Activated CD8-positive, alpha-beta memory T cell treated with anti-CD3 and anti-CD28 coated beads, Interleukin-2, amount 50 U/mL, for 4 hours (primary cell): ENCODE results near the gene BIRC6.
"Not testable (repeated sequence)": the region's sequence is repeated elsewhere in the genome, so short reads cannot be mapped to it uniquely, and the experiment has no call there.

Source experiments
- DNase-seq: peaks from one replicate; pipeline ENCODE4 v3.0.0-alpha.2; 2020

BIRC6 gene

DNA sequence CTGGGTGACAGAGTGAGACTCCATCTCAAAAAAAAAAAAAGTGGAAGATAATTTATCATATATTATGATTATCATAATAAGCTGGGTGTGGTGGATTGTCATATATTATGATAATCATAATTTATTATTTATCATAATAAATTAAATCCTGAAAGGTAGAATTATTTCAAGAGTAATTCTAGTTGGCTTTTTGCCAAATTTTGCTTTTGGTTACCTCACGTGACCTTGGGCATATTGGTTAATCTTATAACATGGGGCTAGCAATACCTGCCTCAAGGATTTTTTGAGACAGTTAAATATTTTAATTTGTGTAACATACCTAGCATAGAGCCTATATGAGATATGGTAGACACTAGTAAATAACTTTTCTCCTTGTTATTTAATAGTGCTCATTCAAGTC, 159.7 kb downstream of the BIRC6 start:
- DNase-seq = no peak

DNA sequence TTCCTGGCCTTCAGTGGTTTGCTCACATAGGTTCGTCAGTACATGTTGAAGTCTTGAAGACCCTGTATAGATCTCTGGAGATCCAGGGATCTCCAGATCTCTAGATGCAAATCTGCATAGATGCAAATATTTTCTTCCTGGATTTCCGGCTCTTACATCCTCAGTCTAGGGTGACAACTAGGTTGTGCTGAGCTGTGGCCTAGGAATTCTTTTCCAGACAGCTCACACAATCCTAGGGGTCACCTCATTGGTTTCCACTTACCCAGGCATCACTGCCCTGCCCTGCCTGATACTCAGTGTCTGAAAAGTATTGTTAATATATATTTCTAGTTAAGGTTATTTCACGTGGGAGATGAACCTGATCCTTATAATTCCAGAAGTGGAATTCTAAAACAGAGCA, 165.9 kb downstream of the BIRC6 start:
- DNase-seq = no peak

DNA sequence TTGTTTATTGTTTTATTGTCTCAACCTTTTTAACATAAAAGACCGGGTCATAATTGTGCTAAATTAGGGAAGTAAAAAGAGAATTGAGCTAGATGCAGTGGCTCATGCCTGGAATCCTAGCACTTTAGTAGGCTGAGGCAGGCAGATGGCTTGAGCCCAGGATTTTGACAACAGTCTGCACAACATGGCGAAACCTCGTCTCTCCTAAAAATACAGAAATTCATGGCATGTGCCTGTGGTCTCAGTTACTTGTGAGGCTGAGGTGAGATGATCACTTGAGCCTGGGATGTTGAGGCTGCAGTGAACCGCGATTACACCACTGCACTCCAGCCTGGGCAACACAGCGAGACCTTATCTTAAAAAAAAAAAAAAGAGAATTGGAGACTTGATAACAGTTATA, 166.9 kb downstream of the BIRC6 start:
- DNase-seq = no peak

DNA sequence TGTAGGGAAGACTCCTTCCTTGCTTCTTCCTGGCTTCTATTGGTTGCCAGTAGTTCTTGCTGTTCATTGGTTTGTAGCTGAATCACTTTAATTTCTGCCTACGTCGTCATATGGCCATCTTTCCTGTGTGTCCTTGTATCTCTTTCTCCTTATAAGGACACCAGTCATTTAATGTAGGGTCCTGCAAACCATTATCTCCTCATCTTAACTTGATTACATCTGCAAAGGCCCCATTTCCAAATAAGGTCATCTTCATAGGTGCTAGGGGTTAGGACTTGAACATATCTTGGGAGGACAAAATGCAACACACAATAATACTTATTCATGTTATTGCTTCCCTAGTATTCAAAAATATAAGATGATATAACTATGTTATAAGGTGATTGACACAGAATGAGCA, 175.5 kb downstream of the BIRC6 start:
- no peak for DNase-seq

DNA sequence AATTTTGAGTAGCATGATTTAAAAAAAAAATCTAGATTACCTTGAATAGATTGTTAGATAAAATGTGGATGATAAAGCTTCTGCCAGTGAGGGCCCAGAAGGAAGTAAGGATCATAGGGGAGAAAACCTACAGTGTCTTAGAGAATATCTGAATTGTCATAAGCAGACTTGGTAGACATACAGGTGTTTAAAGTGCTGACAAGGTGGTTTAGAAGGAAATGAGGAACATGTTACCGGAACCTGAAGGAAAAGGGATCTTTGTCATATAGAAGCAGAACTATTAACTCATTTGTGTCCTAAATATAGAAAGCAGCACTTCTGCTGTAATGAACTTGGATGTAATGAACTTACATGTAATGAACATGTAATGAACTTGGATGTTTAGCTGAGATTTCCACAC, 176.1 kb downstream of the BIRC6 start:
- no peak for DNase-seq

DNA sequence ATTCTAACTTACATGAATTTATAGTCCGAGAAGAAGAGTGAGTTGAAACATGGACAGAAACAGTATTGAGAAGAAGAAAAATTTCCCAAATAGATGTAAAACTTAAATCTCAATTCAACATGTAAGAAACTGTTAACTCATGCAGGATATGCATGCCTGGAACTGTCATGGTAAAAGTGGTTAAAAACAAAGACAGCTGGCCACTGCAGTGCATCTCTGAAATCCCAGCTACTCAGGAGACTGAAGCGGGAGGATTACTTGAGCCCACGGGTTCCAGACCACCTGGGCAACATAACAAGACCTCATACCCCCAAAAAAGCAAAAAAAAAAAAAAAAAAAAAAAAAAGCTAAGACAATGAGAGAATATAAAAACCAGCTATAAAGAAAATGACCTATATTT, 178.0 kb downstream of the BIRC6 start:
- no peak for DNase-seq

DNA sequence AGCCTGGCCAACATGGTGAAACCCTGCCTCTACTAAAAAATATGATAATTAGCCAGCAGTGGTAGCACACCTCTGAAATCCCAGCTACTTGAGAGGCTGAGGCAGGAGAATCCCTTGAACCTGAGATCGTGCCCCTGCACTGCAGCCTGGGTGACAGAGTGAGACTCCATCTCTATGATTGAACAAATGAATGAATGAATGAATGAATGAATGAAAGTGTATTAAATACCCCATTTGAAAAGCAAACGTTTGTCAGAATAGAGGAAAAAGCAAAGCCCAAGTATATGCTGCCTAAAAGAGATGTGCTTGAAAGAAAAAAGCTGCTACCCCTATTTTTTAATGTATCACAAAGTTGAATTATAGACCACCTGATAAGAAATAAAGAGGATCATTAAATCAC, 181.9 kb downstream of the BIRC6 start:
- no peak for DNase-seq

DNA sequence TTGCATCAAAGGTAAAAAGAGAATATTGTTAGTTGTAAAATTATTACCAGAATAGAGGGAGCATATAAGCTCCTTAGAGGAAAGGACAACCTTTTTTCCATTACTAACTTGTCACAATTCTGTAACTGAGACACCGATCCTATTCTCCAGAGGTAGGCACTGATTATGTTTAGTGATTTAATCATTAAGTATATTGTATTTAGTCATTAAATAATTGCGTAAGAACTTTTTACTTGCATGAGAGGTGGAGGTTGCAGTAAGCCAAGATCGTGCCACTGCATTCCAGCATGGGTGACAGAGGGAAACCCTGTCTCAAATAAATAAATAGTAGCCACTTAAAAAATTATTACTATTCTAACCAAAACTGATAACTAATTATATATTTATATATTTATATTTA, 195.7 kb downstream of the BIRC6 start:
- DNase-seq = not testable (repeated sequence)

DNA sequence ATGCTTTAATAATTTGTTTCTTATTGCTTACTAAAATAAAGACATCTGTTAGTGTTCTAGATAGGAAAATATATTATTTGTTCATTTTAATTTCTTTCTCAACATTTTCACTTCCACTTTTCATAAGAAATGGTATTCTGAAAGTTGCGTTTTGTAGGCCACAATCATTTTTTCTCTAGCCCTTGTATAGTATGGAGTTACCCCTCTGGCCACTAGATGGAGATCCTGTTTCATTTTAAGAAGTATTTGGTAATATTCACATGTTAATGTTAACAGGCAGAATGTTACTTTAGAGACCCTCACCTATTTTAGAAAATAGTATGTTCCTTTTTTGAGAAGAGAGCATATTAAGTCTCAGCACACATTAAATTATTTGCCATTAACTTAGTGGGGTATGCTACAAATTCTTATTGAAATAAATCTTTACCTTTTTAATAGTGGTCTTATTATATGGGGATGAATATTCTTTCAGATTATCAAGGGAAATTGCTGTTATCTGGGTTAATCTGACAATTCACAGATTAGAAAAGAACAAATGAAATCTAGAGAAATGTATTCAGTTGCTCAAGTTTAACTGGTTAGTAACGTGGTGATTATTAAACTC, 197.1 kb downstream of the BIRC6 start:
- DNase-seq = no peak

DNA sequence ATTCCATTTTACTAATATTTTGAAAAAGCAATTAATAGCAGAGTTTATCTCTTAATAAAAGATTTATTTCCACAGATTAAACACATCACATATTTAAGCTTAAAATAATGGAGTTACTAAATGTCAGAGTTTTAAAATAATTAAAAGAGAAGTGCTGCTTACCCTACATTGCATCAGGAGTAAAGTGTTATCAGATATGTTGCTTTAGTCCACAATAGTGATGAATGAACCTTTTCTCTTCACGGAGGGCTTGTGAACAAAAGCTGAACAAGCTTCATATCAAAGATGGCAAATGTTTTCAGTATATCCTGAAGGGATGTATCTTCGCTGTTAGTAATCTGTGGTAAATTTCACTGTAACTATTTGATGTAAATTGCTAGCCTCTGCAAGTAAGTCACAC, 201.7 kb downstream of the BIRC6 start:
- no peak for DNase-seq

DNA sequence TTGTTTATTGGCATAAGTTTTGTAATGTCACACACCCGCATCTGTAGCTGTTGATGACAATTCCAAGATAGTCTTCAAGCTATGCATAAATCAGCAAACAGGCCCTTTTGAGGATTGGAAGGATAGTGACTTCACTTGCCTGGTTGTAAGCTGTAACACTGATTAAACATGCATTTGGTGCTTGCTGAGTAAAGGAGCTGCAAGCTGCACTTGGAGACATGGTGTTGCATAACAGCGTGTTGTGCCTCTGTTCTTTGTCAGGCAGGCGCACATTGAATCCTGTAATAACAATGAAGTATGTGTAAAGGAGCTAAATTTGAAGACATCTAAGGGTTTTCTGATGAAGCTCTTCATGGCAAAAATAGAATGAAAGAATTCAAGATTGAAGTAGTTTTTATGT, 202.3 kb downstream of the BIRC6 start:
- no peak for DNase-seq

DNA sequence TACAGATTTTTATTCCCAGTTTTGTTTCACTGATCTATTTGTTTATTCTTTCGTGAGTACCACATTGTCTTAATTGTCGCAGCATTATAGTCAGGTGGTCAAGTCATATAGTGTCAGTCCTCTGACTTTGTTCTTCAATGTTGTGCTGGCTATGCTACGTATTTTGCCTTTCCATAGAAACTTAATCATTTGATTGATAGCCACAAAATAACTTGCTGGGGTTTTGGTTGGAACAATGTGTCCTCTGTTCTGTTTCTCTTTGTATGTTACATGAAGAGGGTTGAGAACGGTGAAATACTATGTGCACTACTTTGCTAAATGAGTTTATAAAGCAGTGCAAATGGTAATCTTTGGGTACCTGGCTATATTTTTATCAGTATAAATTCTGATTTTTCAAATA, 206.1 kb downstream of the BIRC6 start:
- no peak for DNase-seq

DNA sequence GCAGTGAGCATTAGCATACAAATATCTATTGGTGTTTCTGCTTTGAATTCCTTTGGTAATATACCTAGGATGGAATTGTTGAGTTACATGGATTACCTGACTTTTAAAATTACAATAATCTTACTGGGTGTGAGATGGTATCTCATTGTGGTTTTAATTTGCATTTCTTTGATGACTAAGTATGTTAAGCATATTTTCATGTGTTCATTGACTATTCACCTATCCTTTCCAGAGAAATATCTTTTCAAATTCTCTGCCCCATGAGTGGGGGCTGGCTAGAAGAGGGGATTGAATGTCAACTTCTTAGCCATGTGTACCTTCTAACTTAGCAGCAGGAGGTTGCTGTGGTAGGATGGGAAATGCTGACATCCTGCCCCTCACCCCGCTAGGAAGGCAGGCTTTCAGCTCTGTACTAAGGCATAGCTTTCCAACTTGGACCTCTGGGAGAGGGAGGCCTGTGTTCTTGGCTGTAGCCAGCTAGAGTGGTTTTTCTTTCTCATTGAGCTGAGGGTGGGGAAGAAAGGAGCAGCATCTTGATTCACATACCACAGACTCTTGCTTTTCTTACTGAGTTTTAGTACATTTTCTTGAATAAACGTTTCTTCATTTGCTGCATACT, 207.7 kb downstream of the BIRC6 start:
- DNase-seq = no peak

DNA sequence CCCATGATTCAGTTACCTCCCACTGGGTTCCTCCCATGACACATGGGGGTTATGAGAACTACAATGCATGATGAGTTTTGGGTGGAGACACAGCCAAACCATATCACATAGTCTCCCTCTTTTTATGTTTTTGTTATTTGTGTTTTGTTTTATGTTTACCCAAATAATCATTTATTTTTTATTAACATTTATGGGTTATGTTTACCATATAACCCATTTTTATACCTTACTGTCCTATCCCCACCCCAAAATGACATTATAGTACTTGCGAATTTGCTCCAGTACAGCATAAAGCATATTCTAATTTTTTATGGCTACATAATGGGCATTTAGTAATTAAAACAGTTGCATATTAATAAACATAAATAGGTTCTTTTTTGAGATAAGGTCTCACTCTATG, 209.1 kb downstream of the BIRC6 start:
- no peak for DNase-seq

DNA sequence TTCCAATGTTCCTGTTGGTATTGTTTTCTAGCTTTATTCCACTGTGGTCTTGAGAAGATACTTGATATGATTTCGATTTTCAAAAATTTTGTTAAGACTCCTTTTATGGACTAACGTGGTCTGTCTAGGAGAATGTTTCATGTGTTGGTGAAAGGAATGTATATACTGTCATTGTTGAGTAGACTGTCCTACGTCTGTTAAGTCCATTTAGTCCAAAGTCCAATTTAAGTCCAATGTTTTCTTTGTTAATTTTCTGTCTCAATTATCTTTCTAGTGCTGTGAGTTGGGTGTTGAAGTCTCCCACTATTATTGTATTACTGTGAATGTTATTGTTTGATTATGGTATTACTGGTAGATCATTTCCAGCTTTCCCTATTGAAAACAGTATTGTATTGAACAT, 215.2 kb downstream of the BIRC6 start:
- no peak for DNase-seq

DNA sequence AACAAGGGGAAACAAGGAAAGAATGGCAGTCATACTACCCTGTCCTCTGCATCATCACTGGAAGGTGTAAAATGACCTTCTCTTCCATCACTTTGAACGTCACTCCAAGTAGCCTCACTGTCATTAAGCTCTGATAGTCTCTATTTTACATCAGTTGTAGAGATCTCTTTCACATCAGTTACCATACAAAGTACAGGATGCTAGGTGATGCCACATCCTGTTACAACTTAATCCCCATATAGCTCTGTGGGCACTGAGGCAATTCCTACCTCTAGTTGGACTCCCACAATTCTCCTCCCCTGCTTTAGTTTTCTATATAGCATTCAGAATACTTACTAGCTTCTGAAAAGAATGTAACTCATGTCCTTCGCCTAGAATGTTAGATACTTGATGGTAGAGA, 215.9 kb downstream of the BIRC6 start:
- no peak for DNase-seq

DNA sequence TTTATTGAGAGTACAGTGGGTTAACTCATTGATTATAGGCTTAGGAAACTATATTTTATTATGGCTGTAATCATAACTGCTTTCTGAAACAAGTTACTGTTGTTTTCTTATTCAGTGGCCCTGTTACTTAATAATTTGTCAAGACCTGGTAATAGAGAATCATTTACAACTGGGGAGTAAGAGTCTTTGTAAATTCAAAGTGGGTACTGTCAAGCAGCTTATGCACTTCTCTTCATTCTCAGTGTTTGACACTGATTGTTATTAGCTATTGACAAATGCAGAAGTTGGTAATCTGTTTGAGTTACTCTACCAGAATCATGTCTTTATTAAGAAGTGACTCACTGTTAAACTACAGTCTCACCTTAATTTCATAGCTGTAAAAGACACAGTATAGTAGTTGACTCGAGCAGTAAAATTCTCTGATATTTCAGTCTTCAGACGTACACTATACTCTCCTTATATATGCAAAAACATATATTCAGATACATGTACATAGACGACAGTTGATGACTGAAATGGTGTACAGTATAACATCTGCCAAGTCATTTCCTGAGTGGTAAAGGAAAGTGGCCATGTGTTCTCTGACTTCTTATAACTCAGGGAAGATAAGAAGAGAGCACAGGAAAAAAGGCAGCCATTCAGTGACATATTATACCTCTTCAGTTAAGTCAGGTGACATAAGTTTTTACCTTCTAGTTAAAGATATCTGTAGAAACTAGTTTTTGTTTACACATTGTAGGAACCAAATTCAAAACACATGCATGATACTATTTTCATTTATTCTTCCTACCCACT, 235.0 kb downstream of the BIRC6 start:
- DNase-seq = no peak

DNA sequence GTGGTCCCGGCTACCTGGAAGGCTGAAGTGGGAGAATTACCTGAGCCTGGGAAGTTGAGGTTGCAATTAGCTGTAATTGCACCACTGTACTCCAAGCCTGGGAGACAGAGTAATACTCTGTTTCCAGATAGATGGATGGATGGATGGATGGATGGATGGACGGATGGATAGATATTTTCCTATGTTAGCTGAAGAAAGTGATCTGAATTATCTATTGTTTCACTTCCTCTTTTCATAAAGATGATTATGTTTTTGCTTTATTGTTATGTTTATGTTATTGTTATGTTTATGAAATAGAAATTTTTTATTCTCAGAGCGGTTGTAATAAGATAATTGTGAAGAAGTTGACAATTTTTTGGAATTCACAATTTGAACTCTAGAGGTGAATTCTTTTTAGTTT, 237.8 kb downstream of the BIRC6 start:
- DNase-seq = no peak

DNA sequence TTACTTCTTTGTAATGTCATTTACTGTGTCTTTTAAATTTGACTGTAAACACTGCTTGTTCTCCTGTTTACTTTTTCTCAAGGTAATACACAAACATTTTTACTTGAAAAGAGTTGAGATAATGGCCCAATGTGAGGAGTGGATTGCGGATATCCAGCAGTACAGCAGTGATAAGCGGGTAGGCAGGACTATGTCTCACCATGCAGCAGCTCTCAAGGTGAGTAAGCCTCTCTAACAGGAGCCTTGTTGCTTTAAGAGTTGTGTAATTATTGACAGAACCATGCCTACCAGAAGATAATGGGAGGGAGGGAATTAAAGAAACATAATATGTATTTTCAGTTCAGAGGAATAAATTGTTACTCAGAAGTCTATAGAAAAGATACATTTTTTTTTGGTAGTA, 254.5 kb downstream of the BIRC6 start:
- no peak for DNase-seq

DNA sequence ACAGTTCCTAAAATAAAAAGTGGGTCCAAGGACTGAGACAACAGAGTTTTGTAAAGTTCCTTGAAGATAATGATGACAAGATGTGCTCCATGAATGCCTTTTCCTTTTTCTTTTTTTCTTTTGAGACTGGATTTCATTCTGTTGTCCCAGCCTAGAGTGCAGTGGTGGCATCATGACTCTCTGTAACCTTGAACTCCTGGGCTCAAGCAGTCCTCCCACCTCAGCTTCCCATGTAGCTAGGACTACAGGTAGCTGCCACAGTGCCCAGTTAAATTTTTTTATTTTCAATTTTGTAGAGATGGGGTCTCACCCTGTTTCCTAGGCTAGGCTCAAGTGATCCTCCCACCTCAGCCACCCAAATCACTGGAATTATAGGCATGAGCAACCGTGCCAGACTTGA, 254.9 kb downstream of the BIRC6 start:
- no peak for DNase-seq

DNA sequence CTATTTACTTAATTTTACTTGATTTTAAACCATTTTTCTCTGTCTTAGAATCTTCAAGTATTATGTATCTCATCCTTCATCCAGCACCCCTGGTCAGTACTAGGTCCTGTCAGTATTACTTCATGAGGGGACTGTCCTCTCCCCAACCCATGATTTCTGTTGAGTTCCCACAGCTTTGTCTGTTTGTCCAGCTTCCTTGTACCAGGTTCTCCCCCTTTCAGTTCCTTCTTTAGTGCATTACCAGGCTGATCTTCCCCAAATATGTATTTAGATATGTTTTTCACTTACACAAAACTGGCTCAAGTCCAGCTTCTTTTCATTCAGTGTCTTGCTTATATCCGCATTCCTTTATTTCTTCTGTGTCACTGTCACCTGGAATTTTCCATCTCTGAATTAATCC, 257.3 kb downstream of the BIRC6 start:
- no peak for DNase-seq

DNA sequence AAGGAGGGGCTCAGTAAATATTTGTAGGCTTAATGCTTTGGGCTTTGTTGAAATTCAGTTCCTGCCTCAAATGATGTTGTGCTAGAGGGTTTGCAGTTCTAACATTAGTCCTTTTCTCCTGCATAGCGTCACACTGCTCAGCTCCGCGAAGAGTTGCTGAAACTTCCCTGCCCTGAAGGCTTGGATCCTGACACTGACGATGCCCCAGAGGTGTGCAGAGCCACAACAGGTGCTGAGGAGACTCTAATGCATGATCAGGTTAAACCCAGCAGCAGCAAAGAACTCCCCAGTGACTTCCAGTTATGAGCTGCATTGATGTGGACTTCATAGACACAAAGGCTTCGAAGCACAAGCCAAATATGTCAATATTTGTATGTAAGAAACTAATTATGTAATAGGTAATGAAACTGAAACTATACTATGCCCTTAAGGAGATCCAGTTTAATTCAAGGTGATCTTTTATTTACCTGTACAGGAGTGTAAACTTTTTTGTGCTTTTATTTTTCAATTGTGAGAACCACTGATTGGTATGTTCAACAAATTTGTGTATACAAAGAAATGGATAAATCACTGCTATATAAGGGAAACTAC, 260.9 kb downstream of the BIRC6 start:
- no peak for DNase-seq

DNA sequence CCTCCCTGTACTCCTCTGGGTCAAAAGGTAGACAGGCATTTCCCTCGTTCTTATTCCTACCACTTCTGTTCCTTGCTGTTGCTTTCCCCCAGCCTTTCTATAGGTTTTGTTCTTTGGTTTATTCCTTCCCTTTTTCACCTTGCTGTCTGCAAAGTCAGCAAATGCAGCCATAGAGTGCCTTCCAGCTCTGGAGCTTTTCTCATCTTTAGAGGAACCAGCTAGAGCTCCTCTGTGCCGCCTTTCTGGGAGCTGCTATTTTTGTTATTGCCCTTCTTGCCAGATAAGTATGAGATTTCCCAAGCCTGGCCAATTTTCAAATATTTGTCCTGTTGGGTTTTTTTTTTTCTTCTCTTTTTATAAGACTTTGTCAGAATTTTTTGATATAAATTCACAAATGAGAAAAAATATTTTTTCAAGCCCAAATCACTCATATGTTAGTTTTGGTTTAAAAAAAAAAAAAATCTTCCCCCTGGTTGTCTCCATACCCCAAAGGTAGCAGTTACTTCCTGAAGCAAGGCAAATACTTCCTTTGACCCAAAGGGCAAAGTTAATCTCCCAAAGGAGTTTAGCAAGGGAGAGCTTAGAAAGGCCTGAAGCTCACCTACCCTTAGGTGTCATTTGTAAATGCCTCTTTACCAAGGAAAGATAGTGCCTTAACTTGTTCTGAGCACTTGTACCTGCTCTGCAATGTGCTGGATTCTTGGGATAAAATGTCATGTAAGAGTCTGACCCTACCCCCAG, 265.9 kb downstream of the BIRC6 start:
- no peak for DNase-seq

DNA sequence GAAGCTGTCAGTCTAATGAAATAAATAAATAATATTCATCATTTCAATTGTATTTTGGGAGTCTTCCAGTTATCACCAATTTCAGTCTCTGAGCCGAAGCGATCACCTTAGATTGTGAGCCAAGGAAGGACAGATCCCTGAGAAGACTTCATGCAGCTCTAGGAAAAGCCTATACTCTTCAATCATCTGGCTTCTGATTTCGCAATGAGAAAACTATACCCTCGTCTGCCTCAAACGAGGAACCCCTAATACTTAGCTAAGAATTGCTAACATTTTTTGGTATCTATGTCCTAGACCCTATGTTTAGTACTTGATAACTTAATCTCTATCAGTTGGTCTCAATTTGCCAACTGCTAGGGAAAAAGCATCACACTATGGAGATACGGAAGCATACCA, 266.5 kb downstream of the BIRC6 start:
- no peak for DNase-seq
